OCI-M2 (cell line): ENCODE measurements around the gene AK1.

Source experiments
- DNase-seq: peaks from one replicate; lab custom pipeline; 2025; ENCODE audit not compliant: unreplicated experiment; lab: John Stamatoyannopoulos, UW

AK1 gene

GRCh38 chr9:127877566-127877998, at the start of gene AK1:
TSS of gene AK1 (minus strand) at chr9:127877675. CDS start at chr9:127874617, 3,058 bp downstream.
- DNase-seq, result no peak

- DNase-seq, result no peak
Observed at GRCh38 chr9:127926906-127927200, 49.4 kb upstream of the AK1 start.

GRCh38 chr9:127925959-127926905, 48.8 kb upstream of the AK1 start:
- no peak for DNase-seq

GRCh38 chr9:127924736-127925444, 47.4 kb upstream of the AK1 start:
- DNase-seq, result no peak

- no peak for DNase-seq
Observed at GRCh38 chr9:127923771-127924170, 46.3 kb upstream of the AK1 start.

GRCh38 chr9:127923046-127923445, 45.6 kb upstream of the AK1 start:
- DNase-seq, result no peak

GRCh38 chr9:127921557-127922120, 44.2 kb upstream of the AK1 start:
- no peak for DNase-seq

- no peak for DNase-seq
Observed at GRCh38 chr9:127920794-127921193, 43.3 kb upstream of the AK1 start.

GRCh38 chr9:127919253-127919815, 41.9 kb upstream of the AK1 start:
- no peak for DNase-seq

- DNase-seq, result no peak
Observed at GRCh38 chr9:127918183-127919107, 41.0 kb upstream of the AK1 start.

- no peak for DNase-seq
Observed at GRCh38 chr9:127917603-127918002, 40.1 kb upstream of the AK1 start.

- peak; percentile 49 for DNase-seq
Observed at GRCh38 chr9:127916720-127917581, 39.5 kb upstream of the AK1 start, which contains the start of gene ST6GALNAC4. TSS of gene ST6GALNAC4 (minus strand) at chr9:127917041. CDS start at chr9:127916419, 622 bp downstream.

GRCh38 chr9:127915801-127916719, 38.6 kb upstream of the AK1 start:
- no peak for DNase-seq

GRCh38 chr9:127915325-127915752, 37.9 kb upstream of the AK1 start:
- DNase-seq, result no peak

GRCh38 chr9:127913682-127914081, 36.2 kb upstream of the AK1 start:
- no peak for DNase-seq

- DNase-seq, result no peak
Observed at GRCh38 chr9:127912882-127913281, 35.4 kb upstream of the AK1 start.

GRCh38 chr9:127912296-127912695, 34.8 kb upstream of the AK1 start:
- no peak for DNase-seq

- no peak for DNase-seq
Observed at GRCh38 chr9:127910613-127911205, 33.2 kb upstream of the AK1 start.
